ENCODE results near the gene MRPS14. TPM values are rescaled to one million over a fixed set of nuclear protein-coding genes. Genes with fewer than 3 reads are reported as not detected.

The MRPS14 gene
- polyA plus RNA-seq, 1 experiment, result 22.4 TPM

DNA sequence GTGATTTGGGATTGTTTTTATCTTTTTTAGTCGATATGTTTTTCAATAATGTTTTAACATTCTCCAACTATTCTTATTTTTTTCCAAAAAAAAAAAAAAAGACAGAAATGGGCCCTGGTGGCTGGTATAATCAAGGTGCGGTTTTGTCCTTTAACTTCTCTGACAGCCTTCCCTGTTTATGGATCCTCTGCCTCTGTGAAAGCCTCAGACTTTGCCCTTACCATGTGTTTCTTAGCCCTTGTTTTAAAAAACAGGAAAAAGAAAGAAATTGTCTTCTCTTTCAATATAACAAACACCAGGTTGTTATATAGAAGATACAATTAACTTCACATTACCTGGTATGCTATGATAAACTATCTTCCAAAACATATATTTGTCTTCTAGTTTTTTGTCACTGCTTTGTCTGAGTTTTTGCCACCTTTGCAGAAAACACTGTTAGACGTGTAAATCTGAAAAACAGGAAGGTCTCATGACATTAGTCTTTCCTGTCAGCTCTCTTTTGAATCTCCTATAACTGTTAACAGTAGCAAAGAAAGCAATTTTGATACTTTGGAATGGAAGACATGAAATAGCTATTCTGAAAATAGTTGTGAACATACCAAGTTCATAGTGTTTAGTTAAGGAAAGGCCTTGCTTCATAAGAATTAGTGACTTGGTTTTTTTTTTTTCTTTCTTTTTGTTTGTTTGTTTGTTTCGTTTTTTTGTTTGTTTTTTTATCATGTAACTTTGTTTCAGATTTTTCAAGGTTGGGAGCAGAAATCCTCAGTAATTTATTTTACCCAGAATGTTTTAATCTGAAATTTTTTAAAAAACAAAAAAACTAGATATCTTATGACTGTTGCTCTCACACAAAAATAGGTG is 55.1 kb downstream of the MRPS14 start:
- Histone ChIP-seq H3K4me3 (ENCODE audit: low read depth, low read length) (no peak overlapping the region), H3K27me3 (ENCODE audit: control insufficient read depth, insufficient read depth, low read length) (no peaks in the 10 kb centered on the region), H3K36me3 (ENCODE audit: control insufficient read depth, insufficient read depth, low read length) (no peaks in the 10 kb centered on the region)
- ChIA-PET CTCF (no interaction called here), POLR2A (no interaction called here)
- TF ChIP-seq, protein P1, sequence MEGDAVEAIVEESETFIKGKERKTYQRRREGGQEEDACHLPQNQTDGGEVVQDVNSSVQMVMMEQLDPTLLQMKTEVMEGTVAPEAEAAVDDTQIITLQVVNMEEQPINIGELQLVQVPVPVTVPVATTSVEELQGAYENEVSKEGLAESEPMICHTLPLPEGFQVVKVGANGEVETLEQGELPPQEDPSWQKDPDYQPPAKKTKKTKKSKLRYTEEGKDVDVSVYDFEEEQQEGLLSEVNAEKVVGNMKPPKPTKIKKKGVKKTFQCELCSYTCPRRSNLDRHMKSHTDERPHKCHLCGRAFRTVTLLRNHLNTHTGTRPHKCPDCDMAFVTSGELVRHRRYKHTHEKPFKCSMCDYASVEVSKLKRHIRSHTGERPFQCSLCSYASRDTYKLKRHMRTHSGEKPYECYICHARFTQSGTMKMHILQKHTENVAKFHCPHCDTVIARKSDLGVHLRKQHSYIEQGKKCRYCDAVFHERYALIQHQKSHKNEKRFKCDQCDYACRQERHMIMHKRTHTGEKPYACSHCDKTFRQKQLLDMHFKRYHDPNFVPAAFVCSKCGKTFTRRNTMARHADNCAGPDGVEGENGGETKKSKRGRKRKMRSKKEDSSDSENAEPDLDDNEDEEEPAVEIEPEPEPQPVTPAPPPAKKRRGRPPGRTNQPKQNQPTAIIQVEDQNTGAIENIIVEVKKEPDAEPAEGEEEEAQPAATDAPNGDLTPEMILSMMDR (IDR thresholded peaks at IDR 0.05; ENCODE audit: insufficient read depth, low read depth, low read length), result no peak
- DNase-seq (ENCODE audit: low read depth), result no peak

DNA sequence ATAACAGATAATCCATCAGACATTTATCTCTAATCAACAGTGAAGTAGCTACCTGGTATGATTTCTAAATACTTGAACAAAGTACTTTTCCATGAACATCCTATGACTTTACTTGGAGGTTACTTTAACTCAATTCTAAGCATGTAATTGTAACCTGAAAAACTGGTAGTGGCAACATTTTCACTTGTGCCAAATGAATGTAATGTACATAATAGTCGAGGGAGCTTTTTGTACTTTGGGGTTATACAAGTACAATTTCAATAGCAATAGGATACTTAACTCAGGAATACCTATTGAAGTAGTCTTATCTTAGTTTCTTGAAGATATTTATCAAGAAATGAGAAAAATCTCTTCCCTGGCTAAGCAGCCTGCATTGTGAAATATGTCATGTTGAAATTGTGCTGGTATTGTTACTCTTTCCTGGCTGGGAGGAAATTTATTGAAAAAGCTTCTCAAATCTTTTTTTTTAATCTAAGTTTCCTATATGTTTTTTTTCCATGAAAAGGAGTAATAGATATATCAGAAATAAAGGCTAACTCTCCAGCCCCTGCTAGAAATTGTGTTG is 57.1 kb downstream of the MRPS14 start:
- CTCF ChIA-PET, result interaction anchor here (0.6 to 1.3 kb wide), 2 partner anchors 12 to 330 kb away, joined by 3 read pairs; no protein-coding TSS in a partner anchor
- TF ChIP-seq, protein P1 (IDR thresholded peaks at IDR 0.05; ENCODE audit: insufficient read depth, low read depth, low read length), result no peak
- H3K27me3 ChIP-seq (ENCODE audit: control insufficient read depth, insufficient read depth, low read length), result no peaks in the 10 kb centered on the region
- no peak overlapping the region for H3K4me3 ChIP-seq (ENCODE audit: low read depth, low read length)
- POLR2A ChIA-PET, result no interaction called here
- H3K36me3 ChIP-seq (ENCODE audit: control insufficient read depth, insufficient read depth, low read length), result no peaks in the 10 kb centered on the region
- no peak for DNase-seq (ENCODE audit: low read depth)

DNA sequence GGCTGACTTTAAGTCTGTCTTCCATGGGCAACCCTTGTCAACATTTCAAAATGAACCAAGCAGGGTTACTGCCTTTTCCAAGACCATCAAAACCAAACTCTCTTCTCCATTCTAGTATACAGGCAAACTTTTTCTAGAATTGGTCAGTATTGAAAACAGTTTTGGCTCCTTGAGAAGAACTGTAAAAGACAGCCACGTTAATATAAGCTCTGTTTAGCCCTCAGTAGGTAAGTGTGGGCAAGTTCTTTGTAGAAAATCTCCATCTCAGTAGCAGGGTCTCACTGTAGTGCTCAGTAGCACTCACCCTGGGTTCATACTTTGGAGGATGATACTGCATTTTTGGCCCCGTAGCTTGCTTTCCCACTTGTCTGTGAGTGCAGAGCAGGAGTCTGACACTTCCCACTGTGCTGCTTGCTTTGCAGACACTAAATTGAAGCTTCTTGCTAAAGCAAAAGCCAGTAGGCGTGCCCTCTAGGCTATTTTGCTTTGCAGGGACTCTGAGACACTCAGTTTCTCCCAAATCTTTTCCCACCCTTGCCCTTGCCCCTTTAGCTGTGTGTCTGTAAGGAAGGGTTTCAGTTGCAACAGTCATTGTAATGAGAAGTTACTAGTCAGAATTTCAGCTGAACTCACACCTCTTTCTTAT is 57.7 kb downstream of the MRPS14 start:
- H3K36me3 ChIP-seq (ENCODE audit: control insufficient read depth, insufficient read depth, low read length), result no peaks in the 10 kb centered on the region
- DNase-seq (ENCODE audit: low read depth), result no peak
- no peaks in the 10 kb centered on the region for H3K27me3 ChIP-seq (ENCODE audit: control insufficient read depth, insufficient read depth, low read length)
- TF ChIP-seq, protein P1 (IDR thresholded peaks at IDR 0.05; ENCODE audit: insufficient read depth, low read depth, low read length), result no peak
- CTCF ChIA-PET, result interaction anchor here (0.6 to 1.3 kb wide), 3 partner anchors 11 to 331 kb away, joined by 3 to 4 read pairs (median 3); no protein-coding TSS in a partner anchor
- no peak overlapping the region for H3K4me3 ChIP-seq (ENCODE audit: low read depth, low read length)
- POLR2A ChIA-PET, result no interaction called here

DNA sequence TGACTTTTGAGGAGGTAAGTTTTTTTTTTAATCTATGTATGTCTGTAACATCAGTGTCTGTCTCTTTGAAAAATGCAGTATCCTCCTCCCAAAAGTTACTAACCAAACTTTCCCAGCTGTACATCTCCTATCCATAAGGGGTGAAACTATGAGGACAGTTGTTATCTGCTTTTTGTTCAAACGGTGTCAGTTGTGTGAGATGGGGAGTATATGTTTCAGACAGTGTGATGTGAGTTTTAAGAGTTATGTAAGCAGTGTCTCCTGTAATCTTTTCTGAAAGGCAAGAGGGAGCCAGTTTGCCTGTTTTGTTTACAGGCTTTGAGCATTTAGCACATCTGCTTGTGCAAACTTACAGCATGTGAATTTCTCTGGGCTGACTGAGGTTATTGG is 58.3 kb downstream of the MRPS14 start:
- TF ChIP-seq, protein P1 (IDR thresholded peaks at IDR 0.05; ENCODE audit: insufficient read depth, low read depth, low read length), result no peak
- ChIA-PET POLR2A (no interaction called here), CTCF (interaction anchor here (0.9 to 1.3 kb wide), 2 partner anchors 11 to 14 kb away, joined by 3 to 4 read pairs; no protein-coding TSS in a partner anchor)
- H3K36me3 ChIP-seq (ENCODE audit: control insufficient read depth, insufficient read depth, low read length), result no peaks in the 10 kb centered on the region
- no peaks in the 10 kb centered on the region for H3K27me3 ChIP-seq (ENCODE audit: control insufficient read depth, insufficient read depth, low read length)
- no peak for DNase-seq (ENCODE audit: low read depth)
- no peak overlapping the region for H3K4me3 ChIP-seq (ENCODE audit: low read depth, low read length)
